Nephron (organoid): ENCODE data around the gene MARCHF3.

Experiments
- H3K27ac Mint-ChIP-seq, 3 experiments: 2 replicates each; pipeline ENCODE4 v1.8.0; 2020; ENCODE audit warnings: mixed read lengths in 3 of 3, mild to moderate bottlenecking in 2 of 3, moderate library complexity in 1 of 3
- H3K27me3 Mint-ChIP-seq: 2 replicates; pipeline ENCODE4 v1.8.0; 2021; ENCODE audit warnings: low read depth, mild to moderate bottlenecking, moderate library complexity, mixed read lengths
- H3K36me3 Mint-ChIP-seq: 2 replicates; pipeline ENCODE4 v1.8.0; 2020; ENCODE audit warnings: low read depth, mixed read lengths
- H3K4me1 Mint-ChIP-seq: 2 replicates; pipeline ENCODE4 v1.8.0; 2020; ENCODE audit warnings: mixed read lengths
- H3K4me3 Mint-ChIP-seq, 3 experiments: 2 replicates each; pipeline ENCODE4 v1.8.0; 2020; ENCODE audit warnings: mild to moderate bottlenecking in 3 of 3, mixed read lengths in 3 of 3, moderate library complexity in 2 of 3
- H3K9me3 Mint-ChIP-seq: 2 replicates; pipeline ENCODE4 v1.8.0; 2020; ENCODE audit warnings: mixed read lengths
- TF ChIP-seq, protein P1 (sequence below), 3 experiments: fragments of 200-600 bp; sonication (generic); IDR thresholded peaks; one replicate each; pipeline ENCODE4 v1.5.0; 2021; ENCODE audit warnings: antibody characterized with exemption in 3 of 3; ENCODE audit not compliant: unreplicated experiment in 3 of 3

Gene MARCHF3

DNA sequence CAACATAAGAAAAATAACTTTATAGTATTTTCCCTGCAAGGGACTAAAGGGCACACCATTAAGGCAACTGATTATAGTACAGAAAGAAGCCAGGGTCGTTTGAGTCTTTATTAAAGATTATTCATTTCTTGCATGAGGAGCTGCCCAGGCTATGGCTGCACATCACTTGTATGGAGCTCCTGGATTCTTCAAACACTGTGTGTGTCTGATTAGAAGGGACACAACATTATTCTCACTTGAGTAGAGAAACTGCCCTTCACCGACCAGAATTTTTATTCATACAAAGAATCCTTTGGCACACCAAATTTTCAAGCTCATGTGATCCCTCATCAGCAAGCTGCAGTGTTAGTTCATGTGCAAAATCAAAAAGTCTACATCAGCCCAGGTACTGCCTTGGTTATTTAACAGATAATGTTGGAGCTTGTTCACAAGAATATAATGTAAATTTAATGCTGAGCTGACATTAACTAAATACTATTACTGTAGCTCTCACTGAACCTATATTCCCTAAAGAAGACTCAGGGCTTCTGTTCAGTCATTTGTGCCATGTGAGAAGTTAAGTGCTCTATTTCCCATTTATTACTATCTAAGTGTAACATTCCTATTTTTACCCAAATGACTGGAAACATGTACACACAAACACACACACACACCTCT is 33.0 kb upstream of the MARCHF3 start:
- TF ChIP-seq, protein P1, sequence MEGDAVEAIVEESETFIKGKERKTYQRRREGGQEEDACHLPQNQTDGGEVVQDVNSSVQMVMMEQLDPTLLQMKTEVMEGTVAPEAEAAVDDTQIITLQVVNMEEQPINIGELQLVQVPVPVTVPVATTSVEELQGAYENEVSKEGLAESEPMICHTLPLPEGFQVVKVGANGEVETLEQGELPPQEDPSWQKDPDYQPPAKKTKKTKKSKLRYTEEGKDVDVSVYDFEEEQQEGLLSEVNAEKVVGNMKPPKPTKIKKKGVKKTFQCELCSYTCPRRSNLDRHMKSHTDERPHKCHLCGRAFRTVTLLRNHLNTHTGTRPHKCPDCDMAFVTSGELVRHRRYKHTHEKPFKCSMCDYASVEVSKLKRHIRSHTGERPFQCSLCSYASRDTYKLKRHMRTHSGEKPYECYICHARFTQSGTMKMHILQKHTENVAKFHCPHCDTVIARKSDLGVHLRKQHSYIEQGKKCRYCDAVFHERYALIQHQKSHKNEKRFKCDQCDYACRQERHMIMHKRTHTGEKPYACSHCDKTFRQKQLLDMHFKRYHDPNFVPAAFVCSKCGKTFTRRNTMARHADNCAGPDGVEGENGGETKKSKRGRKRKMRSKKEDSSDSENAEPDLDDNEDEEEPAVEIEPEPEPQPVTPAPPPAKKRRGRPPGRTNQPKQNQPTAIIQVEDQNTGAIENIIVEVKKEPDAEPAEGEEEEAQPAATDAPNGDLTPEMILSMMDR (IDR thresholded peaks at IDR 0.05; ENCODE audit: unreplicated experiment in 3 of 3) = no peak
- no peaks in the 10 kb centered on the region for H3K36me3 Mint-ChIP-seq

DNA sequence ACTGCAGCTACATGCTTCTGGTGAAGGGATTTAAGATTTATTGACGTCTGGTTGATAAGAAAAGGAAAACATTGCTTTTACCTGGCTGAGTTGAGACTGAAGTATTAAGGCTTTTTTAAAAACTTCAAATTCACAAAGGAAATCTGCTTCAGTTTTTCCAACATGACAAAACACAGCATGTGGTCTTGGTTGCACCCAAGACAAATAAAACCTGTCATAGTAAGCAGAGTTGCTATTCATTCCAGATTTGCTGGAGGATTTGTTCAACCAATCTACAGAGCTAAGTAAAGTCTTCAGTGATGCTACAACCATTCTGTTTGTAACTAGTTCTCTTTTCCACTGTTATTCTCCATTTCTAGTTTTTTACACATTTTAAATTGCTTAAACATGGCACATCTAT is 31.6 kb upstream of the MARCHF3 start:
- Mint-ChIP-seq H3K27ac (no peak overlapping the region), H3K4me3 (no peak overlapping the region), H3K9me3 (no peaks in the 10 kb centered on the region), H3K27me3 (no peaks in the 10 kb centered on the region), H3K4me1 (no peaks in the 10 kb centered on the region), H3K36me3 (no peaks in the 10 kb centered on the region)
- TF ChIP-seq, protein P1 (IDR thresholded peaks at IDR 0.05; ENCODE audit: unreplicated experiment in 3 of 3) = no peak

More for the DNA sequence above, 33.0 kb upstream of the MARCHF3 start:
- H3K27ac Mint-ChIP-seq = no peak overlapping the region
- H3K4me1 Mint-ChIP-seq = no peaks in the 10 kb centered on the region
- H3K27me3 Mint-ChIP-seq = no peaks in the 10 kb centered on the region
- no peak overlapping the region for H3K4me3 Mint-ChIP-seq
- no peaks in the 10 kb centered on the region for H3K9me3 Mint-ChIP-seq

DNA sequence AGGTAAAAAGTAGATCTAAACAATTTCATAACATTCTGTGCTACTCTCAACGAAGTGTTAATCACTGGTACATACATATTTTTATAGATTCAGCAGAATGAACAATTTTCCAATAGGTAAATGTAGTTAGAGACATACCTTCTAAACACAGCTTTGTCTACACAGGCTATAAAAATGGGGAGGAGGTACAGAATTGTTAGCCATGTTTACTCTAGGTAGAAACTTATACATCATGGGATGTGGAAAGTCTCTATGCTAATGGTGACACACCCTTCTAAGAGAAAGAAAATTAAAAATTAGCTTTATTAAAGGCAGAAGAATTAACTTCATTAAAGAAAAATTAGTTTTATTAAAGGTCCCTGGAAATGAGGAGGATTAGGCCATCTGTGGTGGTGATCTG is 31.2 kb upstream of the MARCHF3 start:
- Mint-ChIP-seq H3K36me3 (no peaks in the 10 kb centered on the region), H3K9me3 (no peaks in the 10 kb centered on the region), H3K4me1 (no peaks in the 10 kb centered on the region), H3K27me3 (no peaks in the 10 kb centered on the region), H3K27ac (no peak overlapping the region), H3K4me3 (no peak overlapping the region)
- TF ChIP-seq, protein P1 (IDR thresholded peaks at IDR 0.05; ENCODE audit: unreplicated experiment in 3 of 3) = no peak

DNA sequence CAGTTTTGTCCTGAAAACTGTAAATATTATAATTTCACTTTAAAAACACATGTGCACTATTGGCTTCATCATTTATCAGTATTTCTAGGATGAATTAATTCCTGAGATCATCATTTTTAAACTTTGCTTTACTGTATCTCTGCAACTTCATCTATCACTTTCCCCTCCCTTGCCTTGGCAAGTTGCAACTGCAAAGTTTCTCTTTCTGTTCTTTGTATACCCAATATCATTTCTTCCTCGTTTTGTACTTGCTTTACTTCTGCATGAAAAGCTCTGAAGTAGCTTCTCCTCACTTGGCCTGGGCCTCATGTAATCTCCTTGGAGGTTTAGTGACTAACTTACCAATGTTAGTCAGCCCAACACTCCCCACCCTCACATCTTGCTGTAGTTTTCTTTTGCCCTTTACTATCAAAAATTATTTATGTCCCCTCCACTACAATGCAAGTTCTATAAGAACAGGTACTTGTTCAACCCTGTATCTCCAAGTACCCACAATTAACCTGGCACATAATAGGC is 30.2 kb upstream of the MARCHF3 start:
- no peak overlapping the region for H3K4me3 Mint-ChIP-seq
- H3K36me3 Mint-ChIP-seq = no peaks in the 10 kb centered on the region

DNA sequence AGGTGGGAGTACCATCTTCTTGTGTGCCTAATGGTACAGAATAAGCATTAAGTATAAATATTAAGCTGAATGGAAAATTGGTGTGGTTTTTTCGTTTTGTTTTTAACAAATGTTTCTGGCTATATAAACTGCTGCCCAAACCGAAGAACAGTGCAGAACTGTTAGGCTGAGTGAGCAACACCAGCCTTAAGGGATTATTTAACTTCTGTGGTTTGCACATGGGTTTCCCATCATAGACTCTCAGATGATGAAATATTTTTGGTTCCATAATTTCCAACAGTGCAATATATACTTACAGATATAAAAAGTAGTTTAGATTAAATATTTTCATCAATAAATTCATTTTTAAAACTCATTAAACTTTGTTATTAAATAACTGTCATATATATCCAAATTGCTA is 26.5 kb upstream of the MARCHF3 start:
- H3K36me3 Mint-ChIP-seq = no peaks in the 10 kb centered on the region
- no peak overlapping the region for H3K4me3 Mint-ChIP-seq
- no peak overlapping the region for H3K27ac Mint-ChIP-seq
- H3K4me1 Mint-ChIP-seq = no peaks in the 10 kb centered on the region
- TF ChIP-seq, protein P1 (IDR thresholded peaks at IDR 0.05; ENCODE audit: unreplicated experiment in 3 of 3) = no peak
- no peaks in the 10 kb centered on the region for H3K27me3 Mint-ChIP-seq
- peaks cover 7% of the 10 kb centered on the region for H3K9me3 Mint-ChIP-seq

More for the DNA sequence above, 30.2 kb upstream of the MARCHF3 start:
- H3K27me3 Mint-ChIP-seq = no peaks in the 10 kb centered on the region
- no peak overlapping the region for H3K27ac Mint-ChIP-seq
- H3K4me1 Mint-ChIP-seq = no peaks in the 10 kb centered on the region
- H3K9me3 Mint-ChIP-seq = peaks cover 4% of the 10 kb centered on the region
- TF ChIP-seq, protein P1 (IDR thresholded peaks at IDR 0.05; ENCODE audit: unreplicated experiment in 3 of 3) = no peak
